GM13977 (cell line): ENCODE measurements around the gene NMNAT3.

Experiments used
- DNase-seq: peaks from one replicate; pipeline ENCODE4 v3.0.0; 2012; ENCODE audit warnings: low spot score
- in situ Hi-C: fragments of 300-500 bp; cut with MboI; formaldehyde crosslinking; loops from one replicate; pipeline ENCODE4 v1.12.0; 2022; ENCODE audit warnings: low sequenced_read_pairs, low pct_unique_long_range_greater_than_20kb, mixed read lengths, inconsistent platforms; ENCODE audit not compliant: unreplicated experiment
- TF ChIP-seq, protein P1 (sequence below): IDR thresholded peaks from 2 replicates; pipeline ENCODE4 v1.5.1; 2012; ENCODE audit warnings: mild to moderate bottlenecking, control low read depth; ENCODE audit not compliant: insufficient read depth; ENCODE audit errors: extremely low read depth, missing control alignments

NMNAT3 gene

DNA sequence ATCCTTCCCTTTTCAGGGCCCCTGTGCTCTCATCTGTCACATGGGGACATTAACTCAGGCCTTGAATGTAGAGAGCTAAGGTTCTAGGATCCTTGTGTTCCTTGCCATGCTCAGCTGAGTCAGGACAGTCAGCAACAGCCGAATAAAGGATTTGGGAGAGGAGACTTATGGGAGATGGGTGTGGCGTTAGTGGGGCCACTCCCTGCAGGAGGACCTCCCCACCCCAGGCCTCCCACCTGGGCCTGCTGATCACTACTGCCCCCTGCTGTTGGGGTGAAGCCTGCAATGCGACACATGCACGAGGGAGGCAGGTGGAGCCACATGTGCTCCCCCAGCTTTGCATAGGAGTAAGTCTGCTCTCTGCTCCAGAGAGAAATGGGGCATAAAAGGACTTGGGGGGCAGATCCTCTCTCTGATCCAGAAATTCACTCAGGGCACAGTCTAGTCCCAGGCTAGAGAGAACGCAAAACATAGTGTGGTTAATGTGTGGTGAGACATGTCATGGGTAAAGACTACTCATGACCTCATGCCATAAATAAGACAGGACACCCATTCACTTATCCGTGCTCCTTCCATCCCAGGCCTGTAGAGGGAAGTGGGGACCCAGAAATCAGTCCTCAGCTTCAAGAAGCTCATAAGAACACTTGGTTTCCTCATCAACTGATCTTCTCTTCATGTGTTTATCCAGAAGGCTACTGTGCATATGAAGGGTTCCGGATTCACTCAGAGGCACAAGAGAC is 157.6 kb downstream of the NMNAT3 start:
- no peak for DNase-seq
- TF ChIP-seq, protein P1, sequence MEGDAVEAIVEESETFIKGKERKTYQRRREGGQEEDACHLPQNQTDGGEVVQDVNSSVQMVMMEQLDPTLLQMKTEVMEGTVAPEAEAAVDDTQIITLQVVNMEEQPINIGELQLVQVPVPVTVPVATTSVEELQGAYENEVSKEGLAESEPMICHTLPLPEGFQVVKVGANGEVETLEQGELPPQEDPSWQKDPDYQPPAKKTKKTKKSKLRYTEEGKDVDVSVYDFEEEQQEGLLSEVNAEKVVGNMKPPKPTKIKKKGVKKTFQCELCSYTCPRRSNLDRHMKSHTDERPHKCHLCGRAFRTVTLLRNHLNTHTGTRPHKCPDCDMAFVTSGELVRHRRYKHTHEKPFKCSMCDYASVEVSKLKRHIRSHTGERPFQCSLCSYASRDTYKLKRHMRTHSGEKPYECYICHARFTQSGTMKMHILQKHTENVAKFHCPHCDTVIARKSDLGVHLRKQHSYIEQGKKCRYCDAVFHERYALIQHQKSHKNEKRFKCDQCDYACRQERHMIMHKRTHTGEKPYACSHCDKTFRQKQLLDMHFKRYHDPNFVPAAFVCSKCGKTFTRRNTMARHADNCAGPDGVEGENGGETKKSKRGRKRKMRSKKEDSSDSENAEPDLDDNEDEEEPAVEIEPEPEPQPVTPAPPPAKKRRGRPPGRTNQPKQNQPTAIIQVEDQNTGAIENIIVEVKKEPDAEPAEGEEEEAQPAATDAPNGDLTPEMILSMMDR = peak; percentile 62
- in situ Hi-C loops = no loop called here

- no peak for DNase-seq
- in situ Hi-C loops = no loop called here
- TF ChIP-seq, protein P1 = no peak
These were observed 158.6 kb downstream of the NMNAT3 start for GRCh38 chr3:139518926-139519842.

DNA sequence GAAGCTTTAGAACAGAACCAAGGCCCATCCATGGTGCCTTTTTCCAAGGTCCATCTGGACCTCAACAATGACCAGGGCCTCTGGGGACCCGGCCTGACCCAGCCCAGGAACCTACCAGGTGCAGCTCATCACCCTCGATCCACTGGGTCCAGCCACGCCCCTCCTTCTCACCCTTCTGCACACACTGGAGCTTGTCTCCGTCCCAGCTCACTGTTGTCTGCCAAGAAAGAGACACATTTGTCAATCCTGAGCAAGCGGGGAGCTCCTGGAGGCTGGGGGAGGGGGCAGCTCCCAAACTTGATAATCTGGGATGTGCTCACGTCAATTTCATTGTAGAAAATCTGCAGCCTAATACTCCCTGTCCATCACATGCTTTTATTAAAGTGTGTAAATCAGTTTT is 159.5 kb downstream of the NMNAT3 start:
- TF ChIP-seq, protein P1 = no peak
- in situ Hi-C loops = no loop called here
- no peak for DNase-seq

DNA sequence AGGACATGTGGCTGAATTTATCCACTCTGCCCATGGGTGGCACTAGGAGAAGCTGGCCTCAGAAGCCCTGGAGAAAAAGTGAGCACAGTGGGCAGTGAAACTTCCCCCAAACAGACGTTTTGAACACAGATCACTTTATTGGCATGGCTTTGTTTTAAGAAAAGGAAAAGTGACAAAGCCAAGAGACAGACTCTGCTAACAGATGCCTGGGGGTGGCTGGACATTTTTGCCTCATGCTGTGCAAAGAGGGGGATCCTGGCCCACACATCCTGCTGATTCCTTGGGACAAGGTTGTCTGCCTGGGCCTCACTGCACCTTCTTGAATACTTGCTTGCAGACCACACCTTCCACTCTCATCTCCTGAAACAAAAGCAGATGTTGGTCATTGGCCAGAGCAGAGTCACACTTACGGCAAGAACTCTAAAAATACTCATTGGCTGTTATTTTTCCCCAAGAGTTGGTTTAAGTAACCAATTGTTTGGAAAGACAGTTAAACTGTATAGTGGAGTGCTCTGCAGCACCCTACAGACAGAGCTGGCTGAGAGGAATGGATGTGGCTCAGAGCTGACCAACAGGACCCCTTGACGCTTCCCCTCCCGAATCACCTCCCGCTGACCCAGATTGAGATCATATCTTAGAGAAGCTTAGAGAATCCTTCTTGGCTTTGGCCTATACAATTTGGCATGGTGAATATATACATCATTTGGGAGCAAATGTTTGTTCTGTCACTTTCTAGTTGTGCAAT is 160.3 kb downstream of the NMNAT3 start:
- in situ Hi-C loops = no loop called here
- DNase-seq = no peak
- TF ChIP-seq, protein P1 = no peak

- TF ChIP-seq, protein P1 = no peak
- no peak for DNase-seq
- in situ Hi-C loops = no loop called here
These were observed 163.0 kb downstream of the NMNAT3 start for GRCh38 chr3:139514741-139515140.
